HG02610 (cell line): Measurements from ENCODE around the gene FUT9.

ENCODE experiments used
- ATAC-seq: cut with Tn5 transposase; IDR thresholded peaks from one replicate; pipeline ENCODE4 v1.9.1; 2021; ENCODE audit warnings: mild to moderate bottlenecking, moderate library complexity; ENCODE audit not compliant: unreplicated experiment

The FUT9 gene

DNA sequence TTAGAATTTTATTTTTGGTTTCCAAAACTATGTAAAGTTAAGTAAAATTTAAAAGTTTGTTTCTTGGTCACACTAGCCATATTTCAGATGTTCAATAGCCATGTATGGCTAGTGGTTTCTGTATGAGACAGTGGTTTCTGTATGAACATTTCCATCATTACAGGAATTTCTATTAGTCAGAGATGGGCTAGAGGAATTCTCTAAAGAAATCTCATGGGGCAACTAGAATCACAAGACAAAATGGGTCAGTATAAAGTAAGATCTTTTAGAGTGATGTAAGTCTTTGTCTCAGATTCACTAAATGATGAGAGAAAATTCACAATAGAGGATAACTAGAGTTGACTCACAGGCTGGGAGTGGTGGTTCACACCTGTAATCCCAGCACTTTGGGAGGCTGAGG lies 149.0 kb downstream of the FUT9 start:
- peak; percentile 89 for ATAC-seq

DNA sequence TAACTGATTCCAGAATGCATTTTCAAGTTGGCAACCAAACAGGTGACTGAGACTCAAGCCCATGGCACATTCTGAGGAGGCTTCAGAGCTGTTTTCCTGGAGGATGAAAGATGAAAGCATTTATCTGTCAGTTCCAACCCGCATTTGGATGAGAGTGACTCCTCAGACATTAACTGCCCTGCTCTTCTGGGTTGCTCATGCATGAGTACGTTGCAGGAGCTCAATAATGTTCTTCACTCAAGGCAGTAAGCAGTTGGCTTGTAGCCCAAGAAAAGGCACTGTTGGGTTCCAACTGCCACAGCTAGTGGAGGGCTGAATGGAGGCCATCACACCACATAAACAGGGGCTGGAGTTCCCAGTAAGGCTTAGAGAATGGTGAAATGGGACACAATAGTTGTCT lies 155.3 kb downstream of the FUT9 start:
- no peak for ATAC-seq

DNA sequence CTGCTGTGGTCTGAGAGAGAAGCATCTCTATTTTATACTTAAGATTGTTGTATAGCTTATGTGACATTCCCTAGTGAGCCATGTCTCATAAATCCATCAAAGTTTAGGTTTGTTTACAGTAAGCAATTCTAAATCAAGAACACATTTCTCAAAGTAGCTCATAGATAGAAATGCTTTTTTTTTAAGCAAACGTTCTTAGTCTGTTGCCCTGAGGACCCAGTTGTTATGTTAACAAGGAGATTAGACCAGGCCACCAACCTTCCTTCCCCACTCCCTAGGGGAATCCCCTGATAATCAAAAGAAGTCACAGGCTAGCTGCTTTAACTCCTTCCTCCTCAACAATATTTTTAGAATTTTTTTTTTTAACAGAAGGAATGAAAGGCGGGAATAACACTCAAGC lies 169.0 kb downstream of the FUT9 start:
- no peak for ATAC-seq

DNA sequence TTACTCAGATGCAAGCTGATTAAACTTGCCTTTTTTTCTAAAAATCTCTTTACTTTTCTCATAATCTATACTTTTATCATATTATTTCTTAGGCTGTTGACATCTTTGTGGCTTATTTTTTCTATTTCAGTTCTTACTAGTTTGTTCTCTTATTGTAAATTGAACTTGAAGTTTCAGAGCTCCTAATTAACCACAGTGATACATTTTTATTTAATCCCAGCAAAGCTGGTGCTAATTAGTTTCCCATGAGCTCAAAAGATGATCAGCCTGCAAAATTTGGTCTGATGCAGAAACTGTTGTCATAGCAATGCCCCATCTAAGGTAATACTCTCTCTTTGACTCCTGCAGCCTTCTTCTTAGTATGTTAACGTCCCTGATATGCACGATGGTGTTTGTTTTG lies 170.3 kb downstream of the FUT9 start:
- ATAC-seq = no peak

- no peak for ATAC-seq
Measured at GRCh38 chr6:96186516-96187195, 170.9 kb downstream of the FUT9 start.

DNA sequence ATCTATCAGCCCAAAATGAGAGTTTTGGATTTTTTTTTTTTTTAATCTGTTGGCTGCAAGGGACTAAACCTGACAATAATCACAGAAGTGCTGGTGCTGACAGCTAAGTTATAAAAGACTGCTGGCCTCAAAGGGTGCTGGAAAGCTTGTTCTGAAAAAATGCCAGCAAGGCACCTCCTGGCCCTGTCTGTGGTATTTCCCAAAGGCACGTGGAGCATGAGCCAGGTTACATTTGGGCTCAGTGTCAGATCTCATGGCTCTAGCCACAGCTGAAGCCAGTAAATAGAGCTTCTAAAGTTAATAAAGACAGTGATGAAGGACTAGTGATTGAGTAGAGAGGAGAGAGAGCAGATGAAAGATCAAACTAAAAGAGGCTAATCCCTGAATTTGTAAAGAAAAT lies 178.9 kb downstream of the FUT9 start:
- ATAC-seq = no peak

DNA sequence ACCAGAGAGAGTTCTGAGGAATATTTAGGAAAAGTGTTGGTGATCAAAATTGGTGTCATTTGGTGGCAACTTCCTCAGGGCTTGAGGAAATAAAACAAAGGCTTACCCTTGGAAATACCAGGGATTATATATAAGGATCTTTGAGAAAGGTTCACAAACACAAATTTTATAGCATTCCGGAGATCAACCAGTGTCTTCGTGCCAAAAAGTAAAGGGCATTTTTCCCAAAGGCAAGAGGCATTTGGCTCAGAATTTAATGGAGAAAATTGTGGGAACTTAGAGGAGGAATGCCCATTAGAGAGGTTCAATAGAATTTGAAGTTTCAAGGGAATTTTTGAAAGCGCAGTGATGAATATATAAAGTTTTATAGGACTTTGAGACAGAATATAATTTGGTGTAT lies 179.5 kb downstream of the FUT9 start:
- ATAC-seq = no peak

- no peak for ATAC-seq
Measured at GRCh38 chr6:96196633-96197032, 180.9 kb downstream of the FUT9 start.

DNA sequence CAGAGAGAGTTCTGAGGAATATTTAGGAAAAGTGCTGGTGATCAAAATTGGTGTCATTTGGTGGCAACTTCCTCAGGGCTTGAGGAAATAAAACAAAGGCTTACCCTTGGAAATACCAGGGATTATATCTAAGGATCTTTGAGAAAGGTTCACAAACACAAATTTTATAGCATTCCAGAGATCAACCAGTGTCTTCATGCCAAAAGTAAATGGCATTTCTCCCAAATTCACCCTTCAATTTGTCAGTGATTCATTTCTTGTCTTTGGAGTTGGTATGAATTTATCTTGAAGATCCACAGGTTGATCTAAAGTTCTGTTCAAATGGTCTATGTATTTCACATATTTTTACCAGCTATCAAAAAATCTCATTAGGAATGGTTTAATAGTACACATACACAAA lies 181.5 kb downstream of the FUT9 start:
- ATAC-seq = no peak

- ATAC-seq = no peak
Measured at GRCh38 chr6:96202571-96202970, 186.8 kb downstream of the FUT9 start.

GRCh38 chr6:96211341-96211740 lies 195.6 kb downstream of the FUT9 start:
- ATAC-seq = no peak

DNA sequence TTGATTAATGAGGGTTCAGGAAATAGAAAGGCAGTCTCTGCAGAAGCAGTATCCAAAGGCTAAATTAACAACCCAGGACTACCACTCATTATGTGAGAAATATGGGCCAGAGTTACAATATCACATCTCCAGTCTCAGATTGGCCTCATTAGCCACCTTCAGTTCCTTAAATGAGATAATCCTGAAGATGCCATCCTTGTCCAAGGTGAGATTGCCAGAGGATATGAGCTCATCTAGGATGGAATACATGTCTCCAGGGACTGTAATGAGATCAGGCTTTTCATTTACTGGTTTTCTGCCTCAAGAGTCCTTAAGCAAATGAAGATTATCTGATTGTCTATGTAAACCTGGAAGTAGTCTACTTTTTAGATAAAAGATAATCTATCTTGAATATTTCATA lies 196.3 kb downstream of the FUT9 start:
- ATAC-seq = no peak

- ATAC-seq = no peak
Measured at GRCh38 chr6:96213784-96214183, 198.0 kb downstream of the FUT9 start.

GRCh38 chr6:96223695-96224094 lies 207.9 kb downstream of the FUT9 start:
- ATAC-seq = no peak

GRCh38 chr6:96227135-96227534 lies 211.4 kb downstream of the FUT9 start:
- no peak for ATAC-seq

DNA sequence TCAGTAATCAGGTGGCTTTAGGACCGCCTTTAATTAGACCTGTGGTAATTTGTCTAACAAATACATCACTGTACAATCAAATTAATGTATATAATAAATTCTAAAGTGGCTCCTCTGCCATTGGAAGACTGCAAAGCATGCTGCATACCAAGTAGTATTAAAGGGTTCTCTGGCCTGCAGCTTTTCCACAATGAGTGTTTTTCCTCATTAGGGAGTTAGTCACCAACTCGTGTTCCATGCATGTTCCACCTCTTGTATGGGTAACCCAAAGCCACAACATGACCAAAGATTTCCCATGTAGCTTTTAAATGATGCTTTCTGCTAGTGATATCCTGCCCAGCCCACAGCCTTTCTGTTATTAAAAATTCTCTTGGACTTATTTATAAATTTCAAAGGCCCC lies 218.7 kb downstream of the FUT9 start:
- no peak for ATAC-seq

DNA sequence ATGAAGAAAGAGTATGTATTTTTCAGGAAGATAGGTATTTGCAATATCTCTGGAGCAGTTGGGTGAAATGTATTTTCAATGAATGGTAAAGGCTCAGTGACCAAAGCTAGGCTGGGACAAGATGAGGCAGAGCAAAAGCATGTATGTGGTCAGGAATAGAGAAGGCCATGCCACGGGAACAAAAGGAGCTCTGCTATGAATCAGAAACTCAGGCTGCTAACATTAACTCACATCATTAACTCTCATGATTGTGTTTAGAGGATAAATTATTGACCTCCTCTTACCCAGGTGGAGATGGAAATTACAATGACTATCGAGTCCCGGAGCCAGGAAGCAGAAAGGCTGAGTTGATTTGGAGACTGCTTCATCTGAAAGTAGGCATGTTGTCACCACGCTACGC lies 220.2 kb downstream of the FUT9 start:
- ATAC-seq = no peak

- no peak for ATAC-seq
Measured at GRCh38 chr6:96236471-96236870, 220.7 kb downstream of the FUT9 start.

- ATAC-seq = no peak
Measured at GRCh38 chr6:96237638-96238347, 222.0 kb downstream of the FUT9 start.

- ATAC-seq = no peak
Measured at GRCh38 chr6:96246563-96246962, 230.8 kb downstream of the FUT9 start.

DNA sequence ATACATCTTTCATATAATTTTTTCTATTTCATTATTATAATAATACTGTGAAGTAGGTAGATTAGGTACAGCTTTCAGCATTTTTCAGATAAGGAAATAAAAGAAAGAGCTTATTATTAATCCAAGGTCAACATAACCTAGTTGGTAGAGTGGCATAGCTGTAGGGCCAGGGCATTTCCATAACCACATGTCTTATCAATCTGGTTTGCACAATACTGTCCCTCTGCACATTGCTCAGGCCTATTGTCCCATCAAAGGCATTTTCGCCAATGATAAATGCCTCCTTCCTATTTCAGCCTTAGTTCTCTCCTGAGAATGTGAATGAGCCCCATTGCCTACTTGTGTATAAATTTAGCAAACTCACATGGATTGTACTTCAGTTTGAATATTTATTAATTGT lies 234.0 kb downstream of the FUT9 start:
- ATAC-seq = no peak

DNA sequence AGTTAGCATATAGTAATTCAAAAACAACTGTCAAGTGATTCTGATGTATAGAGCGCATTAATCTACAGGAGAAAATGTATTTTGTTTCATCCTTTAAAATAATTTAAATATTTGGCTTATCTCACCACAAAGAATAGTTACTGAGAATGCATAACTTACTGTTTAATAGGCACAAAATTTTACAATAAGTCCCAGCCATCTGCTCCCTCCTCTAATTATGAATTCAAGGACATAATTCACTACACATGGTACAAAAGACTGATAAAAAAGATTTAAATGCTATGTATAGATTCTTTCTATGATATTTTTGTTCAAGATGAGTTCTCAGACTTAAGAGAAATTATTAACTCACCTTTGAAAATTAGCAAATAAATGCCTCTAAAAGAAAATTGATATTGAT lies 242.0 kb downstream of the FUT9 start:
- ATAC-seq = no peak
